Activated naive CD4-positive, alpha-beta T cell treated with anti-CD3 and anti-CD28 coated beads, Interleukin-2, amount 50 U/mL, for 24 hours (primary cell): Measurements from ENCODE around the gene CREB5.

ENCODE experiments used
- H3K27ac Mint-ChIP-seq: one replicate; pipeline ENCODE4 v1.8.0; 2021; ENCODE audit warnings: mild to moderate bottlenecking, mixed read lengths
- H3K27me3 Mint-ChIP-seq: one replicate; pipeline ENCODE4 v1.8.0; 2021; ENCODE audit warnings: mixed read lengths
- H3K36me3 Mint-ChIP-seq: one replicate; pipeline ENCODE4 v1.8.0; 2021; ENCODE audit warnings: mixed read lengths
- H3K4me1 Mint-ChIP-seq: one replicate; pipeline ENCODE4 v1.8.0; 2021; ENCODE audit warnings: mixed read lengths
- H3K4me3 Mint-ChIP-seq: one replicate; pipeline ENCODE4 v1.8.0; 2021; ENCODE audit warnings: mild to moderate bottlenecking, mixed read lengths
- H3K9me3 Mint-ChIP-seq: one replicate; pipeline ENCODE4 v1.8.0; 2021; ENCODE audit warnings: mixed read lengths

Gene CREB5

DNA sequence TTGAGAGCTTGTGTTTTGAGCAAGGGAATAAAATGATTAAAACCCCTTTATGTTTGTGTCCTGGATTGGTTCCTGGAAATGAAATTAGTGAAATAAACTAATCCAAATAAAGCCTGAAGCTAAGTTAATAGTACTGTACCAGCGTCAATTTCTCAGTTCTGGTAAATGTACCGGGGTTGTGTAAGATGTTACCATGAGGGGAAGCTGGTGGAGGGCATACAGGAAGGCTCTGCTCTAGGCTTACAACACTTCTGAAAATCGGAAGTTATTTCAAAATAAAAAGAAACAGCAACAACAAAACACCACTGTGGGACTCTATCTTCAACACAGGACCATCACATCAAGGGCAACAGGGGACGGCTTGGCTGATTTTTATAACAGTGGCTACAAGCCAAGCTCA lies 257.0 kb downstream of the CREB5 start:
- H3K27ac Mint-ChIP-seq, result no peak overlapping the region
- H3K27me3 Mint-ChIP-seq, result peaks cover 8% of the 10 kb centered on the region
- no peak overlapping the region for H3K4me3 Mint-ChIP-seq
- no peaks in the 10 kb centered on the region for H3K4me1 Mint-ChIP-seq
- H3K9me3 Mint-ChIP-seq, result peaks cover 5% of the 10 kb centered on the region
- H3K36me3 Mint-ChIP-seq, result no peaks in the 10 kb centered on the region

DNA sequence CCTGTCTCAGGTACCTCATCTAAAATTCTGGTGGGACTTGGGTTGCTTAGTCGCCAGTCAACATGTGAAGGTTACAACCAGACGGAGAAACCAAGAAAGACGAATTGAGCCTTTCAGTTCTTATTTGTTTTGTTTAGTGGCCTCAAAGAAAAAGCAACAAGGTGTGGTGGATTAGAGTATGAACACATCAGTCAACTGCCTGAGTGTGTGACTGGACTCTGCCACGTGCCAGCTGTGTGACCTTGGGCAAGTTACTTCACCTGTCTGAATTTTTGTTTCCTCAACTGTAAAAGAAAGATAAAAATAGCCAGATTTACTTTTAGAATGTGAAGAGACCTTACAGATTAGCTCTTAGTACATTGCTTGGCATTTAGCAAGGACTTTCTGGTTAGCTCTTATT lies 259.2 kb downstream of the CREB5 start:
- Mint-ChIP-seq H3K36me3 (no peaks in the 10 kb centered on the region), H3K4me3 (no peak overlapping the region), H3K4me1 (no peaks in the 10 kb centered on the region), H3K9me3 (no peaks in the 10 kb centered on the region), H3K27me3 (no peaks in the 10 kb centered on the region), H3K27ac (no peak overlapping the region)

DNA sequence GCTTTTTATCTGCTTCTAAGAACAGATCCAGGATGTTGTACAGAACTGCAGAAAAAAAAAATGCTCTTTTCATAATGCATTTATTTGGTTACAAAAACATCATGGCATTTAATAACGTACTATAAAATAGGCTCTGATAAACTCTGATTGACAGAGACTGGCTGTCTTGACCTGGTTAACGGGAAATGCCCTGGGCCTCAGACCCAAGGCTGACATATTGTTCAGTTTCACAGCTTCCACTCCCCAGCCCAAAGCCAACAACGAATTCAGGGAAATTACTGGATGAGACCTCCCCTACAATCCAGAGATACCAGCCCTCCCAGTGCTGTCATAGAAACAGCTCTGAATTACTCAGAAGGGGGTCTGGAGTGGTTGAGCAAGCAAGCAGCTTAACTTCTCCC lies 260.1 kb downstream of the CREB5 start:
- Mint-ChIP-seq H3K9me3 (no peaks in the 10 kb centered on the region), H3K4me3 (no peak overlapping the region), H3K27me3 (no peaks in the 10 kb centered on the region), H3K4me1 (no peaks in the 10 kb centered on the region), H3K27ac (no peak overlapping the region), H3K36me3 (no peaks in the 10 kb centered on the region)

DNA sequence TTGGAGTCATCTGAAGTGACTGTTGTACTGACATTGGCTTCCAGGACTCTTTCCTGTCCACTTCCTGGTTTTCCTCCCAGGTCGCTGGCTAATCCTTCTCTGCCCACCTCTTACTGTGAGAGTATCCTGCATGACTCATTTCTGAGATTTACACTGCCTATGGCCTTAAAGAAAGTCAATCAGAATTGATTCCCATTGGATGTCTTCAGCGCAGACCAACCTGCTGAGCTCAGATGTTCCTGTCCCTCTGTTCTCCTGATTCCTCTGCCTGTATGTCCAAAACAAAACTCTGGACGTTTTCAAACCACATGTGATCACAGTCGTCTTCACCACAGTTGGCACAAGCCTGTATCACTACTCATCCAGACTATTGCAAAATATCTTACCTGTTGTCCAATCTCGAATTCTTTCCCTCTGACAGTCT lies 262.1 kb downstream of the CREB5 start:
- Mint-ChIP-seq H3K36me3 (no peaks in the 10 kb centered on the region), H3K27me3 (no peaks in the 10 kb centered on the region), H3K4me1 (no peaks in the 10 kb centered on the region)

DNA sequence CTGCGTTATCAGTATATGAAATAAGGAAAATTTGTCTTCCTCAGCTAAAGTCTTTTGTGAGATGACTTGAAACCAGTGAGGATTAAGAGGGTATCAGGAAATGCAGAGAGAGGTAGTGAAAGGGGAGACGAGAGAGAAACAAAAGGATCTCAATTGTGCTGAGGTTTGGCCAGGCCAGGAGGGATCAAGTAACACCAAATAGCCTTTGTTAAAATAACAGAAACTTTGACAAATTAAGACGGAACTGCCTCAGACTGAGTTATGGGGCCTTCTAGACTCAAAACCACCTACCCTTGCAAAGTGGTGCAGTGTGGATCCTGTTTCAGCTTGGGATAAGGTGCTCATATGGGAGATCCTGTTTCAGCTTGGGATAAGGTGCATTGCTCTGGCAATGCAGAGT lies 263.1 kb downstream of the CREB5 start:
- Mint-ChIP-seq H3K27me3 (no peaks in the 10 kb centered on the region), H3K27ac (no peak overlapping the region)

More for the DNA sequence above, 262.1 kb downstream of the CREB5 start:
- no peaks in the 10 kb centered on the region for H3K9me3 Mint-ChIP-seq
- H3K4me3 Mint-ChIP-seq, result no peak overlapping the region
- H3K27ac Mint-ChIP-seq, result no peak overlapping the region

DNA sequence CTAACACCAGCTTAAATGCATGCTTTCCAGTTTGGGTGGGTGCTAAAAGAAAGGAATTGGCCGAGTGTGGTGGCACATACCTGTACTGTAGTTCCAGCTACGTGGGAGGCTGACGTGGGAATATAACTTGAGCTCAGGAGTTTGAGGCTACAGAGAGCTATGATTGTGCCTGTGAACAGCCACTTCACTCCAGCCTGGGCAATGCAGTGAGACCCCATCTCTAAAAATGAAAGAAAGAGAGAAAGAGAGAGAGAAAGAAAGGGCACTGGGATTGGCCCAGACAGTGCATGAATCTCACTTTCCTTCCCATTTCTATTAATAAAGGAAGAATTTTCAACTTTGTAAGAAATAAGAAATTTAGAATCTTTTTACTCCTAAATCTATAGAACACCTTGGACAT lies 265.4 kb downstream of the CREB5 start:
- Mint-ChIP-seq H3K27me3 (peaks cover 9% of the 10 kb centered on the region), H3K9me3 (no peaks in the 10 kb centered on the region), H3K4me1 (no peaks in the 10 kb centered on the region), H3K27ac (no peak overlapping the region), H3K4me3 (no peak overlapping the region), H3K36me3 (no peaks in the 10 kb centered on the region)

More for the DNA sequence above, 263.1 kb downstream of the CREB5 start:
- Mint-ChIP-seq H3K9me3 (no peaks in the 10 kb centered on the region), H3K4me3 (no peak overlapping the region), H3K36me3 (no peaks in the 10 kb centered on the region), H3K4me1 (no peaks in the 10 kb centered on the region)

DNA sequence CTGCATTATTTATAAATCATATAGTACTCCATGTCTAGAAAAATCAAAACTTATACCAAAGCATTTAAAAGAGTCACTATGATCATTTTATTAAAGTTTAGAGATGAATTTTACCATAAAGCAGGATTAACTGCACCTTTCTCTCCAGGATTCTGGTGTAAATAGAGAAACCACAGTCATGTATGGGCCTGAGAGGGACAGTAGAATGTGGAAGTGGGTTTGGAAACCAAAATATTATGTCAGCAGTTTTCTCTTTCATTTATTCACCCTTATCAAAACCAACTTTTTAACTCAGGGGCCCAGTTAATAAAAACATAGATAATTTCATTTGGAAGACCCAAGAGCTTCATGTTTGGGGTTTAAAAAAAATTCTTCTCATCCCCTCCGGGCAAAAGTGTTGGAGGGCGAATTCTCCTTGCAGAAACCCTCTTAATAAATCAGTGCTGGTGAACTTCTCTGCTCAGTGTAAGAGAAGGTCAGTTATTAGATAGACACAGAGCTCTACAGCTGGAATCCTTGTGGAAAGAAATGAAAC lies 266.2 kb downstream of the CREB5 start:
- Mint-ChIP-seq H3K27ac (no peak overlapping the region), H3K36me3 (no peaks in the 10 kb centered on the region), H3K4me1 (no peaks in the 10 kb centered on the region), H3K9me3 (no peaks in the 10 kb centered on the region), H3K27me3 (peaks cover 13% of the 10 kb centered on the region), H3K4me3 (no peak overlapping the region)

DNA sequence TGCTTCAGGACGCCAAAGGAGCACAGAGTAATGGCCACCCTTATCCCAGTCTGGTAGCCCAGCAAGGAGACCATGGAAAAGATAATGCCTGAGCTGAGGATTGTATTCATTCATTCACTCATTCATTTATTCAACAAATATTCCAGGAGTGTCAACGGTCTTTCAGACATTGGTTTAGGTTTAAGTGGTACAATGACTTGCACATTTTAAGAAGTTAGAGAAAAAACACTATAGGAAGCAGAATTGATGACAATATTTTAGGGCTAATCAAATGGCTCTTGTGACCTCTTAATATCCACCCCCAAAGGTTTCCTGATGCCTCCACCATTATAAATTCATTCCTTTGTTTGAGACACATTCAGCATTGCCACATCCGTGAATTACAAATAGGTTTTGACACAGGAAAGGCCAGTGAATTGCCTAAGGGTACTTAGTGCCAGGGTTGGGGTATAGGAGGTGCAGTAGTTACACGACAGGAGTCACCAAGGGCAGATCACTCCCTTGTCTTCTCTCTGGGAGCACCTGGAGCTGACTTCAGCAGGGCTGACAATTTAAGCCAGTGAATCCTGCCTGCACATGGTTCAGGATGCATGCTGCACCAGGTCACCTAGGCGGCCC lies 269.5 kb downstream of the CREB5 start:
- no peak overlapping the region for H3K27ac Mint-ChIP-seq
- H3K36me3 Mint-ChIP-seq, result no peaks in the 10 kb centered on the region
- peaks cover 22% of the 10 kb centered on the region for H3K27me3 Mint-ChIP-seq
- H3K9me3 Mint-ChIP-seq, result no peaks in the 10 kb centered on the region
- no peaks in the 10 kb centered on the region for H3K4me1 Mint-ChIP-seq
- no peak overlapping the region for H3K4me3 Mint-ChIP-seq

DNA sequence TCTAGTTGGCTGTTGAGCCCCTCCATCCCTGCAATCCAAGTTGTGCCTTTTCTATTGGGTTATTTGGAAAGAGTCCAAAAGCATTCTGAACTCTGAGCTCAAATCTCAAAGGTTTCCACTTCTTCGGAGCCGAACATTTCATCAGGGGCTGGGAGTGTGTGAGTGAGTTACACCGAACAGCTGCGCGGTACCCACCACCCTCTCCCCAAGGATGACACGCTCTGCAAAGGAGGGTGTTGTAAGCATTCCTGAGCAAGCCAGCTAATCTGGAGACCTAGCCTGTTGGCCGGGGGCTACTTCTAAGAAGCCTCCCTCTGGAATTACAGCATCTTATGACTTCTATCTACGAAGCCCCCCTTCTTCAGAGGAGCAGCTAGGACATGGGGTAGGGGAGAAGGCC lies 270.5 kb downstream of the CREB5 start:
- Mint-ChIP-seq H3K4me3 (no peak overlapping the region), H3K27ac (no peak overlapping the region), H3K9me3 (no peaks in the 10 kb centered on the region), H3K27me3 (peaks cover 22% of the 10 kb centered on the region), H3K36me3 (no peaks in the 10 kb centered on the region), H3K4me1 (no peaks in the 10 kb centered on the region)

DNA sequence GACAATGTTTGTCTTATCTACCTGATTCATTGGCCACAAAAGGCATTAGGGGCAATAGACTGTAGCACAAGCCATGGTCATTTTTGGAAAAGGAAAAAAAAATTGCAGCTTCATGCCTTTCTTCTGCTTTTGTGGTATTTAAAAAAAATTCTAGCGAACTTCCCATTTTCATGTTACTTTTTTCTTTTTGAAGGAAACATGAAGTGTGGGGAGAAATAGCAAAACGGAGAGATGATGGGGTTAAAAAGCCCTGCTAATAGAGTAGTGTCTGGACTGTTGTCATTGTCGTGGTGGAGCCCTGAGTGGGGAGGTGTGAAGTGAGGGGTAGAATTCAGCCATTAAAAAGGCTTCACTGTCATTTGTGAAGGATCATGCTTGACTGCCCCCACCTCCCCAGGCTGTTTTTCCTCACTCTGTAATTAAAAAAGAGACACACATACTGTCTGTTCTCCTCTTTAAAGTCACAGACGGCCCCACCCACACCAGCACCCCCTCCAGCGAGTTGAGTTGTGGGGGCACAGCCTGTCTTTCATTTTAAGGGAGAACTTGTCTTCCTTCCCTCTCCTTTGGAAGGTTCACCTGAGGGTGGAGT lies 272.4 kb downstream of the CREB5 start:
- peaks cover 24% of the 10 kb centered on the region for H3K27me3 Mint-ChIP-seq
- no peak overlapping the region for H3K4me3 Mint-ChIP-seq
- no peaks in the 10 kb centered on the region for H3K36me3 Mint-ChIP-seq
- H3K27ac Mint-ChIP-seq, result no peak overlapping the region
- no peaks in the 10 kb centered on the region for H3K4me1 Mint-ChIP-seq
- H3K9me3 Mint-ChIP-seq, result no peaks in the 10 kb centered on the region

DNA sequence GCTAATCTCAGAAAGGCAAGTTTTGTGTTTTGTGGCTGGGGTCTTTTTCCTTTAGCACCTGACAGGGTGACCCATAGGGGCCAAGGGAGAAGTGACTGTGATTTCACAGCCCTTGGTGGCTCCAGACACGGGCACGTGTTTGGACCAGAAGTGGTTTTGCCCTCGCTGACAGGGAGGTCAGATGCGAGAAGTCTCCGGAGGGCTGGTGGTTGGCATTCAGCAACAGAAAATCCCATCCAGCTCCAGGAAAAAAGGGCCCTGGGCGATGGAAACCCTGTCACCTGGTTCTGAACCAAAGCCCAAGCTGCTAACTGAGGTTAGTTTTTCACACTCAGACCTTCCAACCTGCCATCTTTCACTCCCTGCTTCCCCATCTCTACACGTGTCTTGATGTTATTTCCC lies 272.9 kb downstream of the CREB5 start:
- H3K9me3 Mint-ChIP-seq, result no peaks in the 10 kb centered on the region
- no peak overlapping the region for H3K4me3 Mint-ChIP-seq
- no peaks in the 10 kb centered on the region for H3K4me1 Mint-ChIP-seq
- peaks cover 24% of the 10 kb centered on the region for H3K27me3 Mint-ChIP-seq
- no peaks in the 10 kb centered on the region for H3K36me3 Mint-ChIP-seq
- H3K27ac Mint-ChIP-seq, result no peak overlapping the region

DNA sequence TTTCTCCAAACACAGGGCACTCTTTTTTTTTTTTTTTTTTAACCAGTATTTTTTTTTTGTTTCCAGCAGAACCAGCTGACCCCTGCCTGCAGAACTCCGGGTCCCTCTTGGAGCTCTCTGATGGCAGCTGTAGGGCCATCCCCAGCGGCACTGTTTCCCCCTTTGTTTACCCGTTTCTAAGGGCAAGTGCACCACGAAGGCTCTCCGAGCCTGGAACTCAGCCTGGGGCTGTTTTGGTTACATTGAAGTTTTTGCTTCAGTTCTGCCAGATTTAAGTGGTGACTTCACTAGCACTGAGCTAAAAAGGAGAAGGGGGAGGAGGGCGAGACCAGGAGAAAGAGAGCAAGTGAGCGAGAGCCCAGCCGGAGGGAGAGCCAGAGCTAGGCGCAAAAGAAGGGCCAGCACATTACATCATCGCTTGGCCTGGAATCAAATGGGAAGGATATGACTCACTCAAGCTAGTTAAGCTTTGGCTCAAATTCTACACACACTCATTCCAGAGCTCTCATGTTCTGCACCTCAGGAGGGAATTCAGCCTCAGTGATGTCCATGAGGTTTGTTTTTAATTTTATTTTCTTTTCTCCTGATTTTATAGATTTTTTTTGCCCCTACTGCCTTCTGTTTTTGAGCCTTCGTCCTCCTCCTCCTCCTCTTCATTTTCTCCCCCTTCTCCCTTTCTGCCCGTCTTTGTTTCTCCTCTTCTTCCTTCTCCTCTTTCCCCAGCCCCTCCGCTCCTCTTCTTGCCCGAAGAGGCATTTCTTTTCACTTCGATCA lies 273.5 kb downstream of the CREB5 start:
- H3K9me3 Mint-ChIP-seq, result no peaks in the 10 kb centered on the region
- no peaks in the 10 kb centered on the region for H3K36me3 Mint-ChIP-seq
- H3K4me3 Mint-ChIP-seq, result no peak overlapping the region
- H3K27me3 Mint-ChIP-seq, result peaks cover 24% of the 10 kb centered on the region
- no peaks in the 10 kb centered on the region for H3K4me1 Mint-ChIP-seq
- no peak overlapping the region for H3K27ac Mint-ChIP-seq

DNA sequence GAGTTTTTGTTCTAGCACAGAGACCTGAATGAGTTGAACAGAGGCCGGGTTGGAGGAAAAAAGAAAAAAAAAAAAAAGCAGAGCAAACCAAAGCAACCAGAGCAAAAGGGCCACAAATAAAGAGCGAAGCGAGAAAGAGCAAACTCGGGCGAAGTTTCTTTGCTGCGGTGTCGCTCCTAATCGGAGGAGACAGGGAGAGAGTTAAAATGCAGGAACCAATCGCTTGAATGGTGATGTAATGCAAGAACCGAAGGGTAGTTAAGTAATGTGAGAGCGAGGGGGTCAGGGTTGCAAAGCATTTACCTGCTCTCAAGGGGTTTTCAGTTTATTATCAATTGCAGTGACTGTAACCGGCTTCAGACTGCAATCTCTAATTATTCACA lies 274.1 kb downstream of the CREB5 start:
- Mint-ChIP-seq H3K9me3 (no peaks in the 10 kb centered on the region), H3K27ac (no peak overlapping the region)

DNA sequence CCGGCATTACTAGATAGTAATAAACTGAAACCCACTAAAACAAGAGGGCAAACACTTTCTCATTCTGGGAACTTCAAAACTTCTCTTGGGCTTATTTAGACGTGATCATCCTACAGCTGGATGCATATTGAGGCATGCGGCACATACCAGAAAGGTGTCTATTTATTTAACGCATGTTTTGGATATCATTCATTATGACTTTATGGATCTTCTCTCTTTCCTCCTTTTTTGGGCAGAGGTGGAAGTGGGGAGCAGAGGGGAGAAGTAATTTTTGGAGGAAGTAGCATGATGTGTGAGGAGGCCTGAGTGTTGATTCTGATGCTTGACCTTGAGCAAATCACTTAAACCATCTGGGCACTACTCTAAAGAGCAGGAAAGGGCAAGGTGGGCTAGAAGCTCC lies 275.2 kb downstream of the CREB5 start:
- Mint-ChIP-seq H3K9me3 (no peaks in the 10 kb centered on the region), H3K27me3 (peaks cover 16% of the 10 kb centered on the region), H3K27ac (no peak overlapping the region), H3K4me3 (no peak overlapping the region), H3K4me1 (no peaks in the 10 kb centered on the region), H3K36me3 (no peaks in the 10 kb centered on the region)

More for the DNA sequence above, 274.1 kb downstream of the CREB5 start:
- Mint-ChIP-seq H3K36me3 (no peaks in the 10 kb centered on the region), H3K27me3 (peaks cover 24% of the 10 kb centered on the region), H3K4me3 (no peak overlapping the region), H3K4me1 (no peaks in the 10 kb centered on the region)

DNA sequence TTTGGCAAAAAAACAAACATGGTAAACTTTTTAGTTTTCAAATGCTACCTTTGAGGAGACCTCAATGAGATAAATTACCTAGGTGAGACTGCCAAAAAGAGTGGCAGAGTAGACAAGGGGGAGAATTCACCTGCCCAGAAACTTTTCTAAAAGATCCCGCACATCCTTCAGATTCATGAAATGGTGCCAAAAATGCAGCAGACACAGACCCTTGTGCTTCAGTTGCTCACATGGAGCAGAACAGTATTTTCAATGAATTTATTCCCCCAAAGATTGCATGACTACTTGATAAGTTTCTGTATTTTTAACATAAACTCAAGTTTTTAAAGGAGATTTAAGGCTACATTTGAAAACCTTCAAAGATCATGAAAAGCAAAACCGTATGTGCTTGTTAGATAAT lies 275.9 kb downstream of the CREB5 start:
- no peaks in the 10 kb centered on the region for H3K36me3 Mint-ChIP-seq
- H3K27me3 Mint-ChIP-seq, result peaks cover 10% of the 10 kb centered on the region
- H3K9me3 Mint-ChIP-seq, result no peaks in the 10 kb centered on the region
- H3K4me3 Mint-ChIP-seq, result no peak overlapping the region
- no peak overlapping the region for H3K27ac Mint-ChIP-seq
- no peaks in the 10 kb centered on the region for H3K4me1 Mint-ChIP-seq

DNA sequence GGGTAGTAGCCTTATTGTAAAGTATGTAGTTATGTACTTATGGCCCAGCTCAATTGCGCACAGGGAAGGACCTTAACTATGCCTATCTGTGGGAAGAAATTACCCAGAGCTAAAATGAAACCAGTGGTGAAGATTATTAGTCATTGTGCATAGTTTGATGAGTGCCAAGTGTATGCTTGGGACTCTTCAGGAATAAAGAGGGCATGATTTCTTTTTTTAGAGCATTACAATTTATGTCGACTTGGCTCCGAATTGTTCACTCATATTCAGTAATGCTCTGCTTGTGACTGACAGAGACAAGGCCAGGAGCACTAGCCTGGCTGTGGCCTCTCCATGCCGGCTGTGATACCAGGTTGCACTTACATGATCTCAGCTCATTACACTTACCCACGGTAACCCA lies 276.3 kb downstream of the CREB5 start:
- H3K36me3 Mint-ChIP-seq, result no peaks in the 10 kb centered on the region
- H3K27me3 Mint-ChIP-seq, result peaks cover 10% of the 10 kb centered on the region

More for the DNA sequence above, 276.3 kb downstream of the CREB5 start:
- no peaks in the 10 kb centered on the region for H3K9me3 Mint-ChIP-seq
- no peak overlapping the region for H3K4me3 Mint-ChIP-seq
- H3K27ac Mint-ChIP-seq, result no peak overlapping the region
- H3K4me1 Mint-ChIP-seq, result no peaks in the 10 kb centered on the region
